GM18508 (cell line): ENCODE data around the gene RTL5.

Experiments
- ATAC-seq: cut with Tn5 transposase; IDR thresholded peaks from one replicate; pipeline ENCODE4 v1.9.1; 2021; ENCODE audit warnings: moderate number of reproducible peaks; ENCODE audit not compliant: insufficient read depth, unreplicated experiment

The RTL5 gene

DNA sequence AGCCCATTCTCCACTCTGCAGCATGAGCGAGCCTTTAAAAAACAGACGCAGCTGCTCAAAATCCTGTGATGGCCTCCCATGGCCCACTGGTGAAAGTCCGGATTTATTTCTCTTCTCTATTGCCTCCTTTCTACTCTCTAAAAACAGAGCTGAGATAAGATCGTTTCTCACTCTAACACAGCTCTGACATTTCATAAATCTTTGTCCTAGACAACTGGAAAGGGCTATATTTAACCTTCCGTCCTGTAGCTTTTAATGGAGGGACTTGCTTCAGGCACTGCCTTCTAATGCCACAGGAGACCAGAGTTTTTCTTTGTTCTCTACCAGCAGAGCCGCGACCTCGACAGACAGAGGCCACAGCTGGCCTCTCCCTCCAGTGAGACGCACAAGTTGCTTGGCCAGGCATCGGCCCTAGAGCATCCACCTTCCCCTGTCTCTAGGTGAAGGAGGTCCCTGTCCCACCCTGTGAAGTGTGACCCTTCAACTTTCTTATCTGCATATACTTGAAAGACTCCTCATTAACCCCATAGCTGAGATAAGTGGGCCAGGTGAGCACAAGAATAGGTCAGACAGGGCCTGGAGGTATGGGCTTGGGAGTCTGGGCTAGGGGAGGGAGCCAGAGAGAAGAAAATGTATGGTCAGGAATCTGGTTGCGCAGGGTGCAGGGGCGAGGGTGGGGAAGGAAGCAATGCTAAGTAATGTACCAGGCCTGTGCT is 50.0 kb downstream of the RTL5 start:
- no peak for ATAC-seq

DNA sequence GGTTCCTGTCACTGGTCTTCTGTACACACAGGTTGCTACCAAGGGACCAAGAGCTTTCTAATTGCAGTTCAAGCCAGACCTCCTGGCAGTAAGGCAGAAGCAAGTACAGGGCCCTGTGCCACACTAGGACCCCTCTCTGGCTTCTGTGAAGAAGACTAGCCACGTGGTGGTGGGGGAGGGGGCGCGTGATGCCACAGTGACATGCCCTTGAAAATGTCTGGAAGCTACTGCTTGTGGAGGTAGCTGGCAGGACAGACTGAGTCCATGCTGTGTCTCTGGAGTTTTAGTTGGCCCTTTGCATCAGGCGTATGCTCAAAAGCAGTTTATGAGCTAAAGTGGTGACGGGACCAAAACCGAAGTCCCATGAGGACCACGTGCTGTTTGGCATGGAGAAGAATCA is 50.9 kb downstream of the RTL5 start:
- ATAC-seq = no peak

DNA sequence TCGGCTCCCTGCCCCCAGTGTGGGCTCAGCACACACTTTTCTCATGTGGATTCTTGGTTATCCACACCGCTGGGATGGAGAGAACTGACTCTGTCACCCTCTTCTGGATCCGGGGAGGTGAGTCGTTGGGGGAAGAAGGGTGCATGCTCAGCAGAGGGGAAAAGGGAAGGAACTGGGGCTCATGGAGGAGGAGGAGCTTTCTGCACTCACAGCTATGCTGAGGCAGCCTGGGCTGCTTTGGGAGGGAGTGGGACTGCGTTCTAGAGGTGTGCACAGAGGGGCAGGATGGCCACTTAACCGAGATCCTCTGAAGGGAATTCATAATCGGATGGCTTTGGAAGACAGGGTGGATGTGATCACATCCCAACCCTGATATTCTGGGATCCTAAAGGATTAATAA is 51.6 kb downstream of the RTL5 start:
- no peak for ATAC-seq

DNA sequence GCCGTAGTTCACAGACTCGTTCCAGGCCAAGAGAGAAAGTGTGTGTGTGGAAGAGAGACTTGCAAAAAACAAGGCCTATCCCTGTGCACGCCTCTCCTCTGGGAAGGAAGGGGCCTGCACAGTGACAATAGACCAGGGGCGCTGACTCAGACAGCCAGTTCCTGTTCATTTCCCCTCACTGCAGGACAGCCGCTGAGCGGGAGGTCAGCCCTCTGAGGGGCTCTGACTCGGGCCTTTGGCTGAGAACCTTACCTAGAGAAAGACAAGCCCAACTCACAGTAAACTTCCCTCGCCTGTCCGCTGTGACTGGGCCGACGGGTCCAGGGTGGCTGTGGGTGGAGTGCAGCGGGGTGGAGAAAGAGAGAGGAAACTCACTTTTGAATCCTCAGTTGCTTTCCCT is 52.1 kb downstream of the RTL5 start:
- ATAC-seq = no peak

DNA sequence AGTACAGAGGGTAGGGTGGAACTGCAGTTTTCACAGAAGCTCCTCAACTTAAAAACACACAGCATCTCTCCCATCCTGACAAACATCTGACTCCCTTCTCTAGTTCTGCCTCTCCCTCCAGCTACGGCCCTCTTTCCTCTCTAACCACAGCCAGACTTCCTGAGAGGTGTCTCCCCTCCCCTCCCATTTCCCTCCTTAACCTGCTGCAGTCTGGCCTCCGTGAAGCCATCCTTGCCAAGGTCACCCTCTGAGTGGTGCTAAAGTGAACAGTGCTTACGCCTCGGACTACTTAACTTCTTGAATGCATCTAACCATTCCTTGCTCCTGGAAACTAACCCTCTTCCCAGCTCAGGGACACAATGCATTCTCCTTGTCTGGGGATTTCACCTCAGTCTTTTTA is 53.3 kb downstream of the RTL5 start:
- no peak for ATAC-seq
